DND-41 (cell line): ENCODE measurements around the gene JPH3.

Source experiments
- ATAC-seq: fragments of 200-7000 bp; cut with Tn5 transposase; 3 replicates; pipeline ENCODE4 v1.9.1; 2021; ENCODE audit warnings: low read depth; ENCODE audit not compliant: insufficient read depth
- DNase-seq: peaks from one replicate; pipeline ENCODE4 v3.0.0-alpha.2; 2020
- H2AFZ ChIP-seq: 2 replicates; pipeline ENCODE4 v1.6.0; 2012; ENCODE audit warnings: low read depth, low read length
- H3K27ac ChIP-seq: 2 replicates; pipeline ENCODE4 v1.5.1; 2012; ENCODE audit warnings: low read length, inconsistent platforms
- H3K27me3 ChIP-seq: fragments of 200-600 bp; sonication (generic); 2 replicates; pipeline ENCODE4 v1.6.0; 2012; ENCODE audit warnings: low read length, mild to moderate bottlenecking, inconsistent platforms; ENCODE audit not compliant: insufficient read depth, poor library complexity
- H3K36me3 ChIP-seq: 2 replicates; pipeline ENCODE4 v1.5.1; 2012; ENCODE audit warnings: low read length, inconsistent platforms; ENCODE audit not compliant: insufficient read depth
- H3K4me1 ChIP-seq: 2 replicates; pipeline ENCODE4 v1.5.1; 2012; ENCODE audit warnings: mild to moderate bottlenecking, low read length; ENCODE audit not compliant: insufficient read depth
- H3K4me2 ChIP-seq: 2 replicates; pipeline ENCODE4 v1.6.0; 2012; ENCODE audit warnings: mild to moderate bottlenecking, moderate library complexity, low read length, inconsistent platforms; ENCODE audit not compliant: insufficient read depth
- H3K4me3 ChIP-seq, 2 experiments: fragments of 200-600 bp in 1 of 2; shearing (Covaris generic) in 1 of 2; 2 replicates each; pipeline ENCODE4 v1.5.1; 2012 to 2016; ENCODE audit warnings: inconsistent platforms in 2 of 2, low read length in 2 of 2, mild to moderate bottlenecking in 2 of 2, low read depth in 1 of 2, moderate library complexity in 1 of 2
- H3K79me2 ChIP-seq: 2 replicates; pipeline ENCODE4 v1.6.0; 2012; ENCODE audit warnings: low read length, inconsistent platforms; ENCODE audit not compliant: insufficient read depth
- H3K9ac ChIP-seq: 2 replicates; pipeline ENCODE4 v1.6.0; 2012; ENCODE audit warnings: low read depth, mild to moderate bottlenecking, inconsistent platforms, low read length, moderate library complexity
- H3K9me3 ChIP-seq: 2 replicates; pipeline ENCODE4 v1.5.1; 2012; ENCODE audit warnings: low read length, moderate library complexity, mild to moderate bottlenecking, inconsistent platforms; ENCODE audit not compliant: insufficient read depth, severe bottlenecking
- H4K20me1 ChIP-seq: 2 replicates; pipeline ENCODE4 v1.6.0; 2012; ENCODE audit warnings: low read length; ENCODE audit not compliant: insufficient read depth
- CTCF ChIP-seq: IDR thresholded peaks from 2 replicates; pipeline ENCODE4 v1.5.1; 2012; ENCODE audit warnings: borderline replicate concordance, low read length, moderate library complexity, mild to moderate bottlenecking; ENCODE audit not compliant: poor library complexity, severe bottlenecking; ENCODE audit errors: extremely low read depth
- EZH2 ChIP-seq: IDR thresholded peaks from 3 replicates; pipeline ENCODE4 v1.6.1; 2012; ENCODE audit warnings: borderline replicate concordance, low read depth, mild to moderate bottlenecking, moderate library complexity, low read length, inconsistent platforms; ENCODE audit not compliant: severe bottlenecking

Gene JPH3

DNA sequence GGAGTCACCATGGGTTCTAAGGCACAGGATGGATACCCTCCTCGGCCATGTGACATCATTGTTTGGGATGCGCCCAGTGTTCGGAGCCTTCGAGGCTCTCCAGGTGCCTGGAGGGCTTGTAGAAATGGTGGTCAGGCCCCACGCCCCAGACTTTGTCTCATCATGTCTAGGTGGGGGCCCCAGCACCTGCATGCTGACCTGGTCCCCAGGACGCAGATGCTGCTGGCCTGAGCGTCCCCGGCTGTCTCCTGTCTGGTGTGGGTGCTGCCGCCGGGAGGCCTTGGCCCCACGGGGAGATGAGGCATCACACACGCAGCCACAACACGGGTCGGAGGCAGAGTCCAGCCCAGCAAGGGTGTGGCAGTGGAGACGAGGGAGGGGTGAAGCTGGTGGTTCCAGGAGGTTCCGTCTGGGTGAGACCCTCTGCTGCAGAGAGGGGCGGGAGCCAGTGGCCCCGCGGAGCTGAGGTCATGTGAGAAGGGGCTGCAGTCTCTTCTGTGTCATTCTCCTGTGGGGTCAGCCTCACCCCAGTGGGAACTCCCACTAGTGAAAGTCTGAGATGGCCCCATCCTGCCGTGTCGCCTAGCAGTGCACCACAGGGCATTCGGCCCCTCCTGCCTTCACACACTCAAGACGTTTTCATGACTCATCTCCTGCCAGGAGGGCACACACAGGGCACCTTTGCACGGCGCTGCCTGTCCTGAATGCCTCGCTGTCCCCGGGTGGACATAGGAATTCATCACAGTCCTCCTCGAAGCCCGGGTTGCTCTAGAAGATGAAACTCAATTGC is 46.6 kb downstream of the JPH3 start:
- H3K4me1 ChIP-seq, result no peaks in the 10 kb centered on the region
- H3K79me2 ChIP-seq, result no peaks in the 10 kb centered on the region
- no peak for TF ChIP-seq CTCF
- no peak for TF ChIP-seq EZH2
- H3K27ac ChIP-seq, result no peak overlapping the region
- no peak overlapping the region for H3K9ac ChIP-seq
- no peak overlapping the region for H3K4me3 ChIP-seq
- peaks cover 3% of the 10 kb centered on the region; the same call in 1 of the 2 replicates for H4K20me1 ChIP-seq
- no peaks in the 10 kb centered on the region for H3K36me3 ChIP-seq
- peaks cover 16% of the 10 kb centered on the region for H3K27me3 ChIP-seq
- H2AFZ ChIP-seq, result no peak overlapping the region
- ATAC-seq (no peak), DNase-seq (no peak)
- no peak overlapping the region for H3K4me2 ChIP-seq
- H3K9me3 ChIP-seq, result no peaks in the 10 kb centered on the region

GRCh38 chr16:87652386-87652785 is 50.1 kb downstream of the JPH3 start:
- no peaks in the 10 kb centered on the region for H3K36me3 ChIP-seq
- no peak overlapping the region for H3K4me3 ChIP-seq
- no peak overlapping the region for H3K27ac ChIP-seq
- H3K9ac ChIP-seq, result no peak overlapping the region
- peaks cover 3% of the 10 kb centered on the region; the same call in 1 of the 2 replicates for H4K20me1 ChIP-seq
- DNase-seq (no peak), ATAC-seq (no peak)
- H2AFZ ChIP-seq, result no peak overlapping the region
- H3K9me3 ChIP-seq, result no peaks in the 10 kb centered on the region
- no peaks in the 10 kb centered on the region for H3K4me1 ChIP-seq
- H3K79me2 ChIP-seq, result no peaks in the 10 kb centered on the region
- H3K27me3 ChIP-seq, result peaks cover 16% of the 10 kb centered on the region
- no peak overlapping the region for H3K4me2 ChIP-seq
- TF ChIP-seq EZH2, result no peak
- no peak for TF ChIP-seq CTCF

DNA sequence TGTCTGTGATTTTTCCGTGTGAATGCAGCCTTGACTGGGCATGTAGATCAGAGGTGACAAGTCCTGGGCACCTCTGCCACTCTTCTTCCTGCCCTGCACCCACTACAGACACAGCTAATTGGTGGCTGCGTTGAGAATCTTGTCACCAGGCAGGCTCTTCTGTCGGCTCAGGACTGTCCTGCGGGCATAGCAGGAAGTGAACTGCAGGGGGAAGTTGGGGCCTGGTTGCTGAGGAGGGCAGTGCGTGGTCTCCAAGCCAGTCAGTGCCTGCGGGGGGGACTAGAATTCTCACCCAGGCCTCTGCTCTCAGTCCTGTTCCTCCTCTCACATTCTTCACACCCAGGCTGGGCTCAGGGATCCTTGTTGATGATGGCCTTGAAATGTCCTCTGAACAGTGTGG is 50.5 kb downstream of the JPH3 start:
- H3K27me3 ChIP-seq, result peaks cover 16% of the 10 kb centered on the region
- no peak overlapping the region for H3K9ac ChIP-seq
- TF ChIP-seq CTCF (no peak), EZH2 (no peak)

More for the DNA sequence above, 50.5 kb downstream of the JPH3 start:
- H2AFZ ChIP-seq, result no peak overlapping the region
- no peaks in the 10 kb centered on the region for H3K4me1 ChIP-seq
- ATAC-seq (no peak), DNase-seq (no peak)
- H3K27ac ChIP-seq, result no peak overlapping the region
- no peak overlapping the region for H3K4me3 ChIP-seq
- H3K9me3 ChIP-seq, result no peaks in the 10 kb centered on the region
- H3K79me2 ChIP-seq, result no peaks in the 10 kb centered on the region
- H3K4me2 ChIP-seq, result no peak overlapping the region
- no peaks in the 10 kb centered on the region for H4K20me1 ChIP-seq
- no peaks in the 10 kb centered on the region for H3K36me3 ChIP-seq
